H1 (cell line): Measurements from ENCODE around the gene STIM2. TPM values are rescaled to one million over a fixed set of nuclear protein-coding genes. Genes with fewer than 3 reads are reported as not detected.

Source experiments
- CTCF ChIA-PET: fragments of 300-600 bp; sonication (Branson Sonifier 250); formaldehyde crosslinking; loops from one replicate; lab custom pipeline; 2021; ENCODE audit not compliant: partially characterized antibody; lab: Charles Lee
- POLR2A ChIA-PET: fragments of 300-600 bp; sonication (Branson Sonifier 250); formaldehyde crosslinking; loops from one replicate; lab custom pipeline; 2021; ENCODE audit warnings: inconsistent platforms; ENCODE audit not compliant: partially characterized antibody; lab: Charles Lee
- DNase-seq, 2 experiments: peaks; one replicate each; pipeline versions ENCODE4 v3.0.0 to v3.0.0-alpha.2; 2010 to 2022; ENCODE audit warnings: low spot score in 2 of 2, low read depth in 1 of 2, mixed read lengths in 1 of 2
- FAIRE-seq: peaks from 2 replicates; lab custom pipeline; 2011; peaks lifted over from hg19 to GRCh38; lab: Jason Lieb, UNC
- H2AFZ ChIP-seq: 2 replicates; pipeline ENCODE4 v1.8.1; 2012; ENCODE audit warnings: low read length, inconsistent platforms
- H2AK5ac ChIP-seq: 2 replicates; pipeline ENCODE4 v1.6.1; 2013; ENCODE audit warnings: low read depth, low read length
- H2BK120ac ChIP-seq: replicated peaks from 2 replicates; pipeline ENCODE3; 2013; ENCODE audit warnings: low read depth, low read length, inconsistent platforms
- H2BK12ac ChIP-seq: 2 replicates; pipeline ENCODE4 v1.6.1; 2013; ENCODE audit warnings: low read depth, low read length
- H2BK15ac ChIP-seq: 2 replicates; pipeline ENCODE4 v1.6.1; 2013; ENCODE audit warnings: low read length
- H2BK20ac ChIP-seq: 2 replicates; pipeline ENCODE4 v1.6.1; 2013; ENCODE audit warnings: low read length
- H2BK5ac ChIP-seq: 2 replicates; pipeline ENCODE4 v1.6.1; 2013; ENCODE audit warnings: low read depth, low read length
- H3K14ac ChIP-seq: 2 replicates; pipeline ENCODE4 v1.6.1; 2013; ENCODE audit warnings: inconsistent platforms; ENCODE audit not compliant: insufficient read length
- H3K18ac ChIP-seq: 2 replicates; pipeline ENCODE4 v1.6.1; 2013; ENCODE audit warnings: low read length; ENCODE audit errors: extremely low read depth
- H3K23ac ChIP-seq: 2 replicates; pipeline ENCODE4 v1.6.1; 2013; ENCODE audit warnings: inconsistent platforms; ENCODE audit not compliant: insufficient read length
- H3K23me2 ChIP-seq: 2 replicates; pipeline ENCODE4 v1.6.1; 2013; ENCODE audit warnings: low read depth, low read length
- H3K27ac ChIP-seq: 2 replicates; pipeline ENCODE4 v1.6.1; 2011; ENCODE audit warnings: low read depth, low read length, inconsistent platforms
- H3K27me3 ChIP-seq, 4 experiments: replicated peaks in 1 of 4; 1 replicate in 1 of 4; 2 replicates in 3 of 4; pipeline versions ENCODE4 v1.6.1 to v1.8.1; 2011 to 2013; ENCODE audit warnings: low read length in 3 of 4, mild to moderate bottlenecking in 3 of 4, inconsistent platforms in 2 of 4, mixed read lengths in 2 of 4, moderate library complexity in 1 of 4; ENCODE audit not compliant: control insufficient read depth in 3 of 4, insufficient read depth in 3 of 4; ENCODE audit errors: extremely low read depth in 1 of 4
- H3K36me3 ChIP-seq, 4 experiments: 2 replicates each; pipeline versions ENCODE4 v1.6.1 to v1.8.1; 2011 to 2013; ENCODE audit warnings: mild to moderate bottlenecking in 4 of 4, low read length in 3 of 4, moderate library complexity in 2 of 4, control low read depth in 1 of 4, inconsistent platforms in 1 of 4; ENCODE audit not compliant: insufficient read depth in 4 of 4, control insufficient read depth in 2 of 4
- H3K4ac ChIP-seq: replicated peaks from 2 replicates; pipeline ENCODE3; 2013; ENCODE audit warnings: low read length, low read depth, mixed read lengths, inconsistent platforms; ENCODE audit not compliant: insufficient read length
- H3K4me1 ChIP-seq, 4 experiments: replicated peaks in 1 of 4; 1 replicate in 1 of 4; 2 replicates in 3 of 4; pipeline versions ENCODE4 v1.6.1 to v1.8.1; 2011 to 2013; ENCODE audit warnings: low read length in 3 of 4, inconsistent platforms in 2 of 4, mixed read lengths in 1 of 4; ENCODE audit not compliant: insufficient read depth in 4 of 4, control insufficient read depth in 3 of 4
- H3K4me2 ChIP-seq, 2 experiments: 2 replicates each; pipeline versions ENCODE4 v1.6.1 to v1.8.1; 2011 to 2013; ENCODE audit warnings: low read depth in 2 of 2, low read length in 2 of 2, control low read depth in 1 of 2, inconsistent platforms in 1 of 2, mild to moderate bottlenecking in 1 of 2; ENCODE audit not compliant: insufficient read depth in 1 of 2
- H3K4me3 ChIP-seq, 4 experiments: fragments of 200-600, 300-600 bp in 1 of 4; sonication (generic), shearing (Covaris generic), sonication (Bioruptor Twin) in 1 of 4; 2 replicates each; pipeline versions ENCODE4 v1.5.1 to v1.8.1; 2011 to 2016; ENCODE audit warnings: low read length in 4 of 4, low read depth in 3 of 4, control low read depth in 2 of 4, inconsistent platforms in 2 of 4, mild to moderate bottlenecking in 2 of 4, mixed read lengths in 1 of 4, moderate library complexity in 1 of 4; ENCODE audit not compliant: insufficient read depth in 2 of 4; ENCODE audit errors: extremely low read depth in 1 of 4
- H3K56ac ChIP-seq: replicated peaks from 2 replicates; pipeline ENCODE3; 2013; ENCODE audit warnings: low read depth, mild to moderate bottlenecking, mixed read lengths, low read length, inconsistent platforms; ENCODE audit not compliant: insufficient read length
- H3K79me1 ChIP-seq: 2 replicates; pipeline ENCODE4 v1.6.1; 2013; ENCODE audit warnings: low read depth, low read length, control low read depth
- H3K79me2 ChIP-seq, 2 experiments: 2 replicates each; pipeline versions ENCODE4 v1.6.1 to v1.8.1; 2012 to 2013; ENCODE audit warnings: low read length in 2 of 2, mild to moderate bottlenecking in 2 of 2, inconsistent platforms in 1 of 2; ENCODE audit not compliant: insufficient read depth in 2 of 2, control insufficient read depth in 1 of 2
- H3K9ac ChIP-seq, 4 experiments: replicated peaks in 1 of 4; 1 replicate in 1 of 4; 2 replicates in 3 of 4; pipeline versions ENCODE4 v1.6.1 to v1.8.1; 2011 to 2013; ENCODE audit warnings: low read depth in 3 of 4, low read length in 3 of 4, control low read depth in 2 of 4, mild to moderate bottlenecking in 2 of 4, moderate library complexity in 2 of 4, inconsistent platforms in 1 of 4; ENCODE audit errors: extremely low read depth in 1 of 4
- H3K9me3 ChIP-seq, 2 experiments: 2 replicates each; pipeline versions ENCODE4 v1.6.1 to v1.8.1; 2012 to 2013; ENCODE audit warnings: mild to moderate bottlenecking in 2 of 2, moderate library complexity in 2 of 2, control low read depth in 1 of 2, inconsistent platforms in 1 of 2, low read depth in 1 of 2, low read length in 1 of 2, mixed read lengths in 1 of 2; ENCODE audit not compliant: insufficient read depth in 2 of 2
- H4K20me1 ChIP-seq, 2 experiments: replicated peaks in 1 of 2; 2 replicates each; pipeline versions ENCODE3 to v1.8.1; 2011 to 2013; ENCODE audit warnings: inconsistent platforms in 2 of 2, low read length in 2 of 2, mild to moderate bottlenecking in 1 of 2; ENCODE audit not compliant: insufficient read depth in 2 of 2, control insufficient read depth in 1 of 2
- H4K5ac ChIP-seq: 2 replicates; pipeline ENCODE4 v1.6.1; 2013; ENCODE audit warnings: low read length, low read depth, mixed read lengths, inconsistent platforms; ENCODE audit not compliant: insufficient read length
- H4K8ac ChIP-seq: 2 replicates; pipeline ENCODE4 v1.8.0; 2013; ENCODE audit warnings: mild to moderate bottlenecking, moderate library complexity, low read length, inconsistent platforms; ENCODE audit not compliant: insufficient read depth; ENCODE audit errors: extremely low read depth
- H4K91ac ChIP-seq: replicated peaks from 2 replicates; pipeline ENCODE3; 2013; ENCODE audit warnings: low read length, mixed read lengths, inconsistent platforms; ENCODE audit not compliant: insufficient read length
- ATF3 ChIP-seq: IDR thresholded peaks from 2 replicates; pipeline ENCODE4 v1.6.1; 2011; ENCODE audit warnings: low read depth, mild to moderate bottlenecking, low read length; ENCODE audit not compliant: insufficient read depth
- CHD2 ChIP-seq: IDR thresholded peaks from 2 replicates; pipeline ENCODE4 v1.6.1; 2012; ENCODE audit warnings: low read length, improper control_type of control experiment
- JUND ChIP-seq: IDR thresholded peaks from 2 replicates; pipeline ENCODE4 v1.6.1; 2011; ENCODE audit warnings: mild to moderate bottlenecking, improper control_type of control experiment, low read length
- RAD21 ChIP-seq, 2 experiments: IDR thresholded peaks in 1 of 2; conservative IDR thresholded peaks in 1 of 2; 2 replicates each; pipeline ENCODE4 v1.6.1; 2011; ENCODE audit warnings: low read depth in 2 of 2, low read length in 2 of 2, improper control_type of control experiment in 1 of 2, inconsistent platforms in 1 of 2, mild to moderate bottlenecking in 1 of 2, moderate library complexity in 1 of 2
- SP1 ChIP-seq: IDR thresholded peaks from 2 replicates; pipeline ENCODE4 v1.6.1; 2011; ENCODE audit warnings: low read depth, low read length
- SP2 ChIP-seq: IDR thresholded peaks from 2 replicates; pipeline ENCODE4 v1.6.1; 2012; ENCODE audit warnings: mild to moderate bottlenecking, low read length, inconsistent platforms
- SP4 ChIP-seq: IDR thresholded peaks from 2 replicates; pipeline ENCODE4 v1.6.1; 2012; ENCODE audit warnings: low read length, inconsistent platforms
- WGBS, 2 experiments: shearing (Covaris generic) in 1 of 2; methylation state at CpG; one replicate each; pipeline versions ENCODE4 v1.1.6 to v1.1.7; 2013 to 2015; ENCODE audit warnings: low lambda C conversion rate in 2 of 2, mixed read lengths in 2 of 2, inconsistent platforms in 1 of 2, low coverage in 1 of 2, missing lambda C conversion rate in 1 of 2; ENCODE audit not compliant: insufficient replicate concordance in 2 of 2, insufficient coverage in 1 of 2, insufficient read length in 1 of 2; ENCODE audit errors: extremely low coverage in 1 of 2, missing lambda C conversion rate in 1 of 2; 5-methylcytosine and 5-hydroxymethylcytosine counted together
- polyA plus RNA-seq, 7 experiments: library from polyadenylated mRNA; depleted of rRNA in 3 of 7; stranded (reverse) in 5 of 7; unstranded in 2 of 7; fragments of >200 nt in 5 of 7; fragments of 200-250 nt in 2 of 7; gene quantifications; 1 replicate in 5 of 7; 2 replicates in 1 of 7; 4 replicates in 1 of 7; pipeline versions ENCODE4 v1.2.1 to v1.2.3, GENCODE V29; 2011 to 2013; ENCODE audit warnings: missing spikeins in 2 of 7, mixed read lengths in 2 of 7
- total RNA-seq: library from RNA; stranded (reverse); fragmentation: NEBNext Ultra II Directional; extraction: Animal tissue kit (Norgen Biotek cat#: 25700); gene quantifications from 2 replicates; pipeline ENCODE4 v1.2.1, GENCODE V29; 2021

The STIM2 gene
- total and polyA plus RNA-seq, 2 of the 8 experiments (the other 6 are each of a cell fraction or from before 2014, with no cell fraction given): 22.9 to 23.0 TPM

- H2BK20ac ChIP-seq: no peak overlapping the region
- DNase-seq (no peak), FAIRE-seq (no peak)
- H3K27ac ChIP-seq: no peak overlapping the region
- H3K27me3 ChIP-seq: no peaks in the 10 kb centered on the region
- no peaks in the 10 kb centered on the region for H4K20me1 ChIP-seq
- no peak overlapping the region for H3K4me2 ChIP-seq
- H2AK5ac ChIP-seq: no peak overlapping the region
- POLR2A ChIA-PET: no interaction called here
- CTCF ChIA-PET: interaction anchor here (0.8 to 1.5 kb wide), 2 partner anchors 18 to 20 kb away, joined by 3 to 4 read pairs; no protein-coding TSS in a partner anchor
- no peaks in the 10 kb centered on the region for H3K4me1 ChIP-seq
- H3K18ac ChIP-seq: no peak overlapping the region
- H3K14ac ChIP-seq: no peak overlapping the region
- no peak overlapping the region for H2BK12ac ChIP-seq
- H3K4ac ChIP-seq: no peak overlapping the region
- no peaks in the 10 kb centered on the region for H3K9me3 ChIP-seq
- H2BK120ac ChIP-seq: no peak overlapping the region
- WGBS, 2 experiments: 96% methylated on average over 5 of the region's 5 CpGs; no CpG with 5 or more reads in 1 of the 2 experiments
- no peak overlapping the region for H3K4me3 ChIP-seq
- H4K5ac ChIP-seq: no peak overlapping the region
- H2BK5ac ChIP-seq: no peak overlapping the region
- H2BK15ac ChIP-seq: no peak overlapping the region
- no peak overlapping the region for H2AFZ ChIP-seq
- no peak overlapping the region for H4K91ac ChIP-seq
- H3K56ac ChIP-seq: no peak overlapping the region
- H3K23ac ChIP-seq: no peak overlapping the region
- no peak overlapping the region for H4K8ac ChIP-seq
- no peak overlapping the region for H3K9ac ChIP-seq
- no peaks in the 10 kb centered on the region; a peak in 2 of 8 replicates for H3K36me3 ChIP-seq
- H3K23me2 ChIP-seq: no peaks in the 10 kb centered on the region
- H3K79me2 ChIP-seq: no peaks in the 10 kb centered on the region
- H3K79me1 ChIP-seq: no peaks in the 10 kb centered on the region
- no peak for TF ChIP-seq SP2
- no peak for TF ChIP-seq CHD2
- no peak for TF ChIP-seq ATF3
- no peak for TF ChIP-seq JUND
- TF ChIP-seq SP4: no peak
- TF ChIP-seq SP1: no peak
- no peak for TF ChIP-seq RAD21 (IDR thresholded peaks at IDR 0.05 in 1 of 2, conservative IDR thresholded peaks at IDR 0.05 in 1 of 2; ENCODE audit: low read depth in 2 of 2, low read length in 2 of 2)
Observed at GRCh38 chr4:26839016-26839415, 21.6 kb upstream of the STIM2 start.
